ENCODE measurements around the gene SIN3B.

The SIN3B gene

GRCh38 chr19:16878181-16878965 lies 49.2 kb downstream of the SIN3B start:
- Histone ChIP-seq H2AFZ (ENCODE audit: insufficient read depth, low read length, poor library complexity) (no peak overlapping the region), H2AK5ac (ENCODE audit: low read length) (no peak overlapping the region), H2BK120ac (ENCODE audit: insufficient read depth, low read length, poor library complexity) (no peak overlapping the region), H4K91ac (ENCODE audit: low read depth, low read length) (no peak overlapping the region), H2BK5ac (ENCODE audit: low read depth, low read length, poor library complexity) (no peak overlapping the region), H3K27me3 (ENCODE audit: insufficient read depth, low read length) (no peaks in the 10 kb centered on the region), H3K4me2 (ENCODE audit: low read length) (no peak overlapping the region), H3K79me2 (ENCODE audit: control insufficient read depth, insufficient read depth, low read length, poor library complexity) (no peaks in the 10 kb centered on the region), H2BK12ac (ENCODE audit: low read length) (no peak overlapping the region), H3K4me3 (ENCODE audit: low read depth, low read length) (peak overlapping the region; percentile 48), H3K9me3 (ENCODE audit: insufficient read depth, low read depth, low read length) (peaks cover 38% of the 10 kb centered on the region), H4K12ac (ENCODE audit: low read depth, low read length) (no peak overlapping the region), H3K18ac (ENCODE audit: low read length) (no peak overlapping the region), H3K36me3 (ENCODE audit: control insufficient read depth in 1 of 2, insufficient read depth in 2 of 2, low read length in 2 of 2) (peaks cover 61 to 63% of the 10 kb centered on the region in 2 experiments), H3K23ac (ENCODE audit: low read length) (no peak overlapping the region), H4K8ac (ENCODE audit: low read depth, low read length) (no peak overlapping the region), H3K4me1 (ENCODE audit: control insufficient read depth in 1 of 2, insufficient read depth in 2 of 2, low read length in 2 of 2) (no peaks in the 10 kb centered on the region), H3K9ac (ENCODE audit: low read length) (no peak overlapping the region), H3K14ac (ENCODE audit: low read length) (no peak overlapping the region), H3K27ac (ENCODE audit: low read depth, low read length) (no peak overlapping the region), H3K79me1 (ENCODE audit: low read length) (no peaks in the 10 kb centered on the region), H3K4ac (ENCODE audit: low read depth, low read length) (no peak overlapping the region)
- DNase-seq, result no peak
- no CpG with 5 or more reads among the region's 55 CpGs for WGBS (ENCODE audit: extremely low coverage, insufficient coverage, insufficient read length)

- Histone ChIP-seq H4K12ac (ENCODE audit: low read depth, low read length) (no peak overlapping the region), H3K4me2 (ENCODE audit: low read length) (no peak overlapping the region), H3K4ac (ENCODE audit: low read depth, low read length) (no peak overlapping the region), H3K18ac (ENCODE audit: low read length) (no peak overlapping the region), H3K36me3 (ENCODE audit: control insufficient read depth in 1 of 2, insufficient read depth in 2 of 2, low read length in 2 of 2) (peaks cover 50 to 51% of the 10 kb centered on the region in 2 experiments), H3K23ac (ENCODE audit: low read length) (no peak overlapping the region), H3K79me1 (ENCODE audit: low read length) (no peaks in the 10 kb centered on the region), H2BK12ac (ENCODE audit: low read length) (no peak overlapping the region), H2BK120ac (ENCODE audit: insufficient read depth, low read length, poor library complexity) (no peak overlapping the region), H4K8ac (ENCODE audit: low read depth, low read length) (no peak overlapping the region), H2AFZ (ENCODE audit: insufficient read depth, low read length, poor library complexity) (no peak overlapping the region), H3K9ac (ENCODE audit: low read length) (no peak overlapping the region), H3K9me3 (ENCODE audit: insufficient read depth, low read depth, low read length) (peaks cover 28% of the 10 kb centered on the region), H3K79me2 (ENCODE audit: control insufficient read depth, insufficient read depth, low read length, poor library complexity) (no peaks in the 10 kb centered on the region), H3K4me3 (ENCODE audit: low read depth, low read length) (no peak overlapping the region), H3K14ac (ENCODE audit: low read length) (no peak overlapping the region), H3K4me1 (ENCODE audit: control insufficient read depth in 1 of 2, insufficient read depth in 2 of 2, low read length in 2 of 2) (no peaks in the 10 kb centered on the region), H2BK5ac (ENCODE audit: low read depth, low read length, poor library complexity) (no peak overlapping the region), H4K91ac (ENCODE audit: low read depth, low read length) (no peak overlapping the region), H3K27ac (ENCODE audit: low read depth, low read length) (no peak overlapping the region), H2AK5ac (ENCODE audit: low read length) (no peak overlapping the region), H3K27me3 (ENCODE audit: insufficient read depth, low read length) (no peaks in the 10 kb centered on the region)
- no CpG with 5 or more reads among the region's 8 CpGs for WGBS (ENCODE audit: extremely low coverage, insufficient coverage, insufficient read length)
- DNase-seq, result no peak
These were observed 51.8 kb downstream of the SIN3B start for GRCh38 chr19:16880884-16881554.

GRCh38 chr19:16882146-16882545 lies 52.9 kb downstream of the SIN3B start:
- no peak for DNase-seq
- Histone ChIP-seq H3K4me2 (ENCODE audit: low read length) (no peak overlapping the region), H3K27ac (ENCODE audit: low read depth, low read length) (no peak overlapping the region), H4K91ac (ENCODE audit: low read depth, low read length) (no peak overlapping the region), H3K4ac (ENCODE audit: low read depth, low read length) (no peak overlapping the region), H3K14ac (ENCODE audit: low read length) (no peak overlapping the region), H2BK5ac (ENCODE audit: low read depth, low read length, poor library complexity) (no peak overlapping the region), H2AFZ (ENCODE audit: insufficient read depth, low read length, poor library complexity) (no peak overlapping the region), H3K79me2 (ENCODE audit: control insufficient read depth, insufficient read depth, low read length, poor library complexity) (no peaks in the 10 kb centered on the region), H3K23ac (ENCODE audit: low read length) (no peak overlapping the region), H3K36me3 (ENCODE audit: control insufficient read depth in 1 of 2, insufficient read depth in 2 of 2, low read length in 2 of 2) (peaks cover 39 to 40% of the 10 kb centered on the region in 2 experiments), H3K4me1 (ENCODE audit: control insufficient read depth in 1 of 2, insufficient read depth in 2 of 2, low read length in 2 of 2) (no peaks in the 10 kb centered on the region), H4K8ac (ENCODE audit: low read depth, low read length) (no peak overlapping the region), H3K4me3 (ENCODE audit: low read depth, low read length) (no peak overlapping the region), H4K12ac (ENCODE audit: low read depth, low read length) (no peak overlapping the region), H2BK12ac (ENCODE audit: low read length) (no peak overlapping the region), H3K79me1 (ENCODE audit: low read length) (no peaks in the 10 kb centered on the region), H3K9ac (ENCODE audit: low read length) (no peak overlapping the region), H3K9me3 (ENCODE audit: insufficient read depth, low read depth, low read length) (peaks cover 26% of the 10 kb centered on the region), H3K18ac (ENCODE audit: low read length) (no peak overlapping the region), H2AK5ac (ENCODE audit: low read length) (no peak overlapping the region), H3K27me3 (ENCODE audit: insufficient read depth, low read length) (no peaks in the 10 kb centered on the region), H2BK120ac (ENCODE audit: insufficient read depth, low read length, poor library complexity) (no peak overlapping the region)
- no CpG with 5 or more reads among the region's 3 CpGs for WGBS (ENCODE audit: extremely low coverage, insufficient coverage, insufficient read length)

- Histone ChIP-seq H2BK12ac (ENCODE audit: low read length) (no peak overlapping the region), H3K36me3 (ENCODE audit: control insufficient read depth in 1 of 2, insufficient read depth in 2 of 2, low read length in 2 of 2) (peaks cover 25 to 26% of the 10 kb centered on the region in 2 experiments), H3K4me1 (ENCODE audit: control insufficient read depth in 1 of 2, insufficient read depth in 2 of 2, low read length in 2 of 2) (no peaks in the 10 kb centered on the region), H3K27ac (ENCODE audit: low read depth, low read length) (no peak overlapping the region), H3K14ac (ENCODE audit: low read length) (no peak overlapping the region), H3K18ac (ENCODE audit: low read length) (no peak overlapping the region), H2BK5ac (ENCODE audit: low read depth, low read length, poor library complexity) (no peak overlapping the region), H3K4me2 (ENCODE audit: low read length) (no peak overlapping the region), H3K79me1 (ENCODE audit: low read length) (no peaks in the 10 kb centered on the region), H3K9ac (ENCODE audit: low read length) (no peak overlapping the region), H3K9me3 (ENCODE audit: insufficient read depth, low read depth, low read length) (peaks cover 22% of the 10 kb centered on the region), H4K91ac (ENCODE audit: low read depth, low read length) (no peak overlapping the region), H2BK120ac (ENCODE audit: insufficient read depth, low read length, poor library complexity) (no peak overlapping the region), H3K23ac (ENCODE audit: low read length) (no peak overlapping the region), H4K12ac (ENCODE audit: low read depth, low read length) (no peak overlapping the region), H3K4ac (ENCODE audit: low read depth, low read length) (no peak overlapping the region), H2AK5ac (ENCODE audit: low read length) (no peak overlapping the region), H3K4me3 (ENCODE audit: low read depth, low read length) (no peak overlapping the region), H3K27me3 (ENCODE audit: insufficient read depth, low read length) (no peaks in the 10 kb centered on the region), H3K79me2 (ENCODE audit: control insufficient read depth, insufficient read depth, low read length, poor library complexity) (no peaks in the 10 kb centered on the region), H4K8ac (ENCODE audit: low read depth, low read length) (no peak overlapping the region), H2AFZ (ENCODE audit: insufficient read depth, low read length, poor library complexity) (no peak overlapping the region)
- DNase-seq, result no peak
- WGBS (ENCODE audit: extremely low coverage, insufficient coverage, insufficient read length), result no CpG with 5 or more reads among the region's 3 CpGs
These were observed 54.3 kb downstream of the SIN3B start for GRCh38 chr19:16883522-16883921.

Data from trophoblast cell (in vitro differentiated cells and primary cell).